Fibroblast of lung (primary cell): ENCODE measurements around the gene NCKAP5. TPM values are rescaled to one million over a fixed set of nuclear protein-coding genes. Genes with fewer than 3 reads are reported as not detected.

ENCODE experiments used
- DNase-seq, 2 donors: peaks; one replicate each; pipeline versions ENCODE4 v3.0.0 to v3.0.0-alpha.2; 2010; ENCODE audit warnings: low read depth in 2 of 2
- H2AFZ ChIP-seq: 2 replicates; pipeline ENCODE4 v1.5.1; 2012; ENCODE audit warnings: low read length, control low read depth, inconsistent platforms
- H3K27ac ChIP-seq: 2 replicates; pipeline ENCODE4 v1.5.1; 2011; ENCODE audit warnings: low read length, control low read depth; ENCODE audit not compliant: insufficient read depth
- H3K27me3 ChIP-seq: 2 replicates; pipeline ENCODE4 v1.5.1; 2011; ENCODE audit warnings: mild to moderate bottlenecking, low read length; ENCODE audit not compliant: control insufficient read depth, insufficient read depth
- H3K36me3 ChIP-seq: 2 replicates; pipeline ENCODE4 v1.5.1; 2011; ENCODE audit warnings: low read length; ENCODE audit not compliant: control insufficient read depth, insufficient read depth
- H3K4me1 ChIP-seq: 2 replicates; pipeline ENCODE4 v1.5.1; 2011; ENCODE audit warnings: low read length; ENCODE audit not compliant: control insufficient read depth, insufficient read depth; ENCODE audit errors: extremely low read depth
- H3K4me2 ChIP-seq: 2 replicates; pipeline ENCODE4 v1.5.1; 2011; ENCODE audit warnings: low read length, control low read depth; ENCODE audit not compliant: insufficient read depth; ENCODE audit errors: extremely low read depth
- H3K4me3 ChIP-seq, 4 experiments: fragments of 200-600 bp in 1 of 4; sonication (generic) in 1 of 4; replicated peaks in 1 of 4; 2 replicates each; pipeline ENCODE4 v1.5.1; 2011 to 2016; ENCODE audit warnings: low read length in 4 of 4, low read depth in 3 of 4, mild to moderate bottlenecking in 3 of 4, control low read depth in 2 of 4, inconsistent platforms in 1 of 4, mixed read lengths in 1 of 4; ENCODE audit not compliant: insufficient read depth in 1 of 4; ENCODE audit errors: control extremely low read depth in 1 of 4
- H3K79me2 ChIP-seq: 2 replicates; pipeline ENCODE4 v1.5.1; 2012; ENCODE audit warnings: mild to moderate bottlenecking, low read length, inconsistent platforms; ENCODE audit not compliant: control insufficient read depth, insufficient read depth
- H3K9ac ChIP-seq: 2 replicates; pipeline ENCODE4 v1.5.1; 2011; ENCODE audit warnings: mild to moderate bottlenecking, low read length, control low read depth; ENCODE audit not compliant: insufficient read depth
- H3K9me3 ChIP-seq: 2 replicates; pipeline ENCODE4 v1.5.1; 2012; ENCODE audit warnings: low read depth, low read length; ENCODE audit not compliant: control insufficient read depth, insufficient read depth
- H4K20me1 ChIP-seq: 2 replicates; pipeline ENCODE4 v1.5.1; 2011; ENCODE audit warnings: low read length; ENCODE audit not compliant: control insufficient read depth, insufficient read depth; ENCODE audit errors: extremely low read depth
- EZH2 ChIP-seq: IDR thresholded peaks from 2 replicates; pipeline ENCODE4 v1.5.1; 2012; ENCODE audit warnings: low read length, control low read depth, mild to moderate bottlenecking; ENCODE audit errors: missing control alignments
- polyA plus RNA-seq, 2 donors: library from polyadenylated mRNA; depleted of rRNA in 1 of 2; stranded (reverse) in 1 of 2; unstranded in 1 of 2; fragments of >200 nt; gene quantifications; 2 replicates each; pipeline ENCODE4 v1.2.1, GENCODE V29; 2011 to 2012; ENCODE audit warnings: missing spikeins in 1 of 2
- total RNA-seq: library from RNA; depleted of rRNA; stranded (reverse); fragments of >200 nt; gene quantifications from 2 replicates; pipeline ENCODE4 v1.2.1, GENCODE V29; 2014
- TF ChIP-seq, protein P1 (sequence below), 2 donors: IDR thresholded peaks in 1 of 2; conservative IDR thresholded peaks in 1 of 2; 1 replicate in 1 of 2; 2 replicates in 1 of 2; pipeline ENCODE4 v1.5.1; 2011 to 2012; ENCODE audit warnings: low read length in 2 of 2, control low read depth in 1 of 2, inconsistent platforms in 1 of 2, low read depth in 1 of 2, mild to moderate bottlenecking in 1 of 2

Gene NCKAP5
- total and polyA plus RNA-seq, 2 donors (not counting 1 experiment from before 2014, with no cell fraction given), result 2.6 to 6.2 TPM

- H3K79me2 ChIP-seq, result no peaks in the 10 kb centered on the region
- no peak for TF ChIP-seq EZH2
- TF ChIP-seq, protein P1, sequence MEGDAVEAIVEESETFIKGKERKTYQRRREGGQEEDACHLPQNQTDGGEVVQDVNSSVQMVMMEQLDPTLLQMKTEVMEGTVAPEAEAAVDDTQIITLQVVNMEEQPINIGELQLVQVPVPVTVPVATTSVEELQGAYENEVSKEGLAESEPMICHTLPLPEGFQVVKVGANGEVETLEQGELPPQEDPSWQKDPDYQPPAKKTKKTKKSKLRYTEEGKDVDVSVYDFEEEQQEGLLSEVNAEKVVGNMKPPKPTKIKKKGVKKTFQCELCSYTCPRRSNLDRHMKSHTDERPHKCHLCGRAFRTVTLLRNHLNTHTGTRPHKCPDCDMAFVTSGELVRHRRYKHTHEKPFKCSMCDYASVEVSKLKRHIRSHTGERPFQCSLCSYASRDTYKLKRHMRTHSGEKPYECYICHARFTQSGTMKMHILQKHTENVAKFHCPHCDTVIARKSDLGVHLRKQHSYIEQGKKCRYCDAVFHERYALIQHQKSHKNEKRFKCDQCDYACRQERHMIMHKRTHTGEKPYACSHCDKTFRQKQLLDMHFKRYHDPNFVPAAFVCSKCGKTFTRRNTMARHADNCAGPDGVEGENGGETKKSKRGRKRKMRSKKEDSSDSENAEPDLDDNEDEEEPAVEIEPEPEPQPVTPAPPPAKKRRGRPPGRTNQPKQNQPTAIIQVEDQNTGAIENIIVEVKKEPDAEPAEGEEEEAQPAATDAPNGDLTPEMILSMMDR (conservative IDR thresholded peaks at IDR 0.05 in 1 of 2, IDR thresholded peaks at IDR 0.05 in 1 of 2; ENCODE audit: low read depth in 1 of 2, low read length in 2 of 2), result no peak
- no peak overlapping the region for H2AFZ ChIP-seq
- H3K27ac ChIP-seq, result no peak overlapping the region
- no peak for DNase-seq
- H3K9me3 ChIP-seq, result no peaks in the 10 kb centered on the region
- H3K4me3 ChIP-seq, result no peak overlapping the region
- no peaks in the 10 kb centered on the region for H3K27me3 ChIP-seq
- no peak overlapping the region for H3K9ac ChIP-seq
- no peaks in the 10 kb centered on the region for H3K36me3 ChIP-seq
- H3K4me1 ChIP-seq, result no peaks in the 10 kb centered on the region
- H3K4me2 ChIP-seq, result no peak overlapping the region
- no peaks in the 10 kb centered on the region for H4K20me1 ChIP-seq
Measured at GRCh38 chr2:132999421-132999820, 568.8 kb downstream of the NCKAP5 start.

GRCh38 chr2:132998221-132998620, 570.0 kb downstream of the NCKAP5 start:
- Histone ChIP-seq H3K27me3 (no peaks in the 10 kb centered on the region), H4K20me1 (no peaks in the 10 kb centered on the region), H3K4me3 (no peak overlapping the region), H3K79me2 (no peaks in the 10 kb centered on the region), H3K4me1 (no peaks in the 10 kb centered on the region), H3K27ac (no peak overlapping the region), H3K4me2 (no peak overlapping the region), H3K36me3 (no peaks in the 10 kb centered on the region), H3K9ac (no peak overlapping the region), H3K9me3 (no peaks in the 10 kb centered on the region), H2AFZ (no peak overlapping the region)
- TF ChIP-seq, protein P1 (conservative IDR thresholded peaks at IDR 0.05 in 1 of 2, IDR thresholded peaks at IDR 0.05 in 1 of 2; ENCODE audit: low read depth in 1 of 2, low read length in 2 of 2), result no peak
- TF ChIP-seq EZH2, result no peak
- DNase-seq, result no peak

DNA sequence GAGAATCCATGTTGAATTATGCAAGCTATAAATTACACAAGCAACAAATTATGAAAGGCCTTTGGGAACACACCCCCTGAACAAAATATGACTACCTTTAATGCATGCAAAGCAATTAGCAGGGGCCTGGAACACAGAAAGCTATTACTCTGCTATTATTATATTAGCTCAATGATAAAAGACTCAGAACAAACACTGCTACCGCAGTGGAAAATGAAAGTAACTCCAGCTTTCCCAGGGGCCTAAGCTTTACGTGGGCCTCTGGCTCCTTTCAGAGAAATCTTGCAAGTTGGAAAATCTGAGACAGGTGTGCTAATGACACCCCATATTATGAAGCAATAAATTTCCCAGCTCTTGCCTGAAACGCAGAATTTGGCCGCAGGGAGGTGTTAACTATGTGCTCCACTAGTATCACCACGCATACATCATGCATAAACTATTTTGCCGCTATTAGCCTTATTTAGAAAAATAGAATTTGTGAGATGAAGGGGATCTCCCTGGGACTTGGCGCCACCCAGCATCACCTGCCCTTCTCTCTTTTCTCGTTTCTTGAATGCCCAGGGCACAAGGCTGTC, 576.7 kb downstream of the NCKAP5 start:
- Histone ChIP-seq H3K9me3 (no peaks in the 10 kb centered on the region), H3K79me2 (no peaks in the 10 kb centered on the region), H4K20me1 (no peaks in the 10 kb centered on the region), H3K4me2 (no peak overlapping the region), H3K27me3 (no peaks in the 10 kb centered on the region), H3K36me3 (no peaks in the 10 kb centered on the region), H3K27ac (no peak overlapping the region), H3K9ac (no peak overlapping the region), H3K4me1 (no peaks in the 10 kb centered on the region), H3K4me3 (no peak overlapping the region), H2AFZ (no peak overlapping the region)
- no peak for DNase-seq
- TF ChIP-seq, protein P1 (conservative IDR thresholded peaks at IDR 0.05 in 1 of 2, IDR thresholded peaks at IDR 0.05 in 1 of 2; ENCODE audit: low read depth in 1 of 2, low read length in 2 of 2), result no peak
- TF ChIP-seq EZH2, result no peak
